Nephron (organoid): ENCODE data around the gene ANKHD1.

Experiments used
- H3K27ac Mint-ChIP-seq, 3 experiments: 2 replicates each; pipeline ENCODE4 v1.8.0; 2020; ENCODE audit warnings: mixed read lengths in 3 of 3, mild to moderate bottlenecking in 2 of 3, moderate library complexity in 1 of 3
- H3K27me3 Mint-ChIP-seq: 2 replicates; pipeline ENCODE4 v1.8.0; 2021; ENCODE audit warnings: low read depth, mild to moderate bottlenecking, moderate library complexity, mixed read lengths
- H3K36me3 Mint-ChIP-seq: 2 replicates; pipeline ENCODE4 v1.8.0; 2020; ENCODE audit warnings: low read depth, mixed read lengths
- H3K4me1 Mint-ChIP-seq: 2 replicates; pipeline ENCODE4 v1.8.0; 2020; ENCODE audit warnings: mixed read lengths
- H3K4me3 Mint-ChIP-seq, 3 experiments: 2 replicates each; pipeline ENCODE4 v1.8.0; 2020; ENCODE audit warnings: mild to moderate bottlenecking in 3 of 3, mixed read lengths in 3 of 3, moderate library complexity in 2 of 3
- H3K9me3 Mint-ChIP-seq: 2 replicates; pipeline ENCODE4 v1.8.0; 2020; ENCODE audit warnings: mixed read lengths
- TF ChIP-seq, protein P1 (sequence below), 3 experiments: fragments of 200-600 bp; sonication (generic); IDR thresholded peaks; one replicate each; pipeline ENCODE4 v1.5.0; 2021; ENCODE audit warnings: antibody characterized with exemption in 3 of 3; ENCODE audit not compliant: unreplicated experiment in 3 of 3

Gene ANKHD1

DNA sequence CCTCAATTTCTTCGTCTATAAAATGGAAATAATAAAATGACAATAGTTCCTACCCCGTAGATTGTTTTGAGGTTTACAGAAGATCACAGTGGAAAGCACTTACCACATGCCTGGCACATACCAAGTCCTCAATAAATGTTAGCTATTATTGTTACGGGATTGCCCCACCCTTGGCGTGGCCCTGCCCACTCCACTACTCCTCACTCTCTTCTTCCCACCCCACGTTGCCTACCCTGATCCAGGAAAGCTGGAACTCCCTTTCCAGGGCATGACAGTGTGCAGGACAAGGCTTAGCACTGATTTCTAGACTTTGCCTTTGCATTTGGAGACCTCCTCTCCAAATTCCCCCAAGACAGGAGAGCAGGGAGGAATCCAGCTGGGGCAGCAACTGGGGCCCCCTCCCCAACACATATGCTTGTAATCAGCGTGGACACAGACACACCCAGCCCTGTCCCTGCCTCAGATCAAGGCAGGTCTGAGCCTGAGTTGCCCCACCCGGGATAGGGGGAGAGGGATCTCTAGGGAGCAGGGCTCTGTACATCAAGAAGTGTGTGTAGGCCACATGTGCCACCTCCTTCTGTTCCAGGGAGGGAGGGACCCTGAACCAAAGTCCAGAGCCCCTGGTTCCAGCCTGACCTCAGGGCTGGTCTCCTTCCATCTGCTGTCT lies 34.9 kb upstream of the ANKHD1 start:
- peaks cover 3% of the 10 kb centered on the region for H3K27me3 Mint-ChIP-seq
- TF ChIP-seq, protein P1, sequence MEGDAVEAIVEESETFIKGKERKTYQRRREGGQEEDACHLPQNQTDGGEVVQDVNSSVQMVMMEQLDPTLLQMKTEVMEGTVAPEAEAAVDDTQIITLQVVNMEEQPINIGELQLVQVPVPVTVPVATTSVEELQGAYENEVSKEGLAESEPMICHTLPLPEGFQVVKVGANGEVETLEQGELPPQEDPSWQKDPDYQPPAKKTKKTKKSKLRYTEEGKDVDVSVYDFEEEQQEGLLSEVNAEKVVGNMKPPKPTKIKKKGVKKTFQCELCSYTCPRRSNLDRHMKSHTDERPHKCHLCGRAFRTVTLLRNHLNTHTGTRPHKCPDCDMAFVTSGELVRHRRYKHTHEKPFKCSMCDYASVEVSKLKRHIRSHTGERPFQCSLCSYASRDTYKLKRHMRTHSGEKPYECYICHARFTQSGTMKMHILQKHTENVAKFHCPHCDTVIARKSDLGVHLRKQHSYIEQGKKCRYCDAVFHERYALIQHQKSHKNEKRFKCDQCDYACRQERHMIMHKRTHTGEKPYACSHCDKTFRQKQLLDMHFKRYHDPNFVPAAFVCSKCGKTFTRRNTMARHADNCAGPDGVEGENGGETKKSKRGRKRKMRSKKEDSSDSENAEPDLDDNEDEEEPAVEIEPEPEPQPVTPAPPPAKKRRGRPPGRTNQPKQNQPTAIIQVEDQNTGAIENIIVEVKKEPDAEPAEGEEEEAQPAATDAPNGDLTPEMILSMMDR (IDR thresholded peaks at IDR 0.05; ENCODE audit: unreplicated experiment in 3 of 3): no peak

DNA sequence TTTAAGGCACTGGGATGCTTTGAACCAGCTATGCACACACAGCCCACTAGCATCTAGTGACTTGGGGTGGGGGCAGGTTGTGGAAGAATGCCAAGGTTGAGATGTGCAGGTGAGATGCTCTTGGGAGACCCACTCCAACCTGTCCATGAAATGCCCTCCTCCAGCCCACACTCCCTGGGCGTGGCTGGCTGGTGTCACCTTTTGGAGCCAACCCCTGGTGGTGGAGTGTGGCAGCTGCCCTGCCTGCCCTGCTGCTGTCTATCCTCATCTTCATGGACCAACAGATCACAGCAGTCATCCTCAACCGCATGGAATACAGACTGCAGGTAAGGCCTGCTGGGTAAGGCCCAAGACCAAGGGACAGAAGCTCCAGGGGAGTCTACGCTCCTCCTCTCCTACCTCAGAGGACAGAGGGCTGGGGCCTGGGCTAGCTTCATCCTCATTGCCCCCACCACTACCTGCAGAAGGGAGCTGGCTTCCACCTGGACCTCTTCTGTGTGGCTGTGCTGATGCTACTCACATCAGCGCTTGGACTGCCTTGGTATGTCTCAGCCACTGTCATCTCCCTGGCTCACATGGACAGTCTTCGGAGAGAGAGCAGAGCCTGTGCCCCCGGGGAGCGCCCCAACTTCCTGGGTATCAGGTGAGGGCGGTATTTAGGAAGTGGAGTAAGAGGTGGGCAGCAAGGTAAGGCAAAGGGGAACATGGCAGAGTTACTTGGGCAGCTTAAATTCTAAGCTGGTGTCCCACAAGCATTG lies 34.2 kb upstream of the ANKHD1 start:
- Mint-ChIP-seq H3K4me1 (no peaks in the 10 kb centered on the region), H3K27me3 (peaks cover 3% of the 10 kb centered on the region), H3K4me3 (no peak overlapping the region), H3K9me3 (no peaks in the 10 kb centered on the region), H3K36me3 (no peaks in the 10 kb centered on the region), H3K27ac (no peak overlapping the region)
- TF ChIP-seq, protein P1 (IDR thresholded peaks at IDR 0.05; ENCODE audit: unreplicated experiment in 3 of 3): no peak

More for the DNA sequence above, 34.9 kb upstream of the ANKHD1 start:
- Mint-ChIP-seq H3K27ac (no peak overlapping the region), H3K4me3 (no peak overlapping the region), H3K4me1 (no peaks in the 10 kb centered on the region), H3K9me3 (no peaks in the 10 kb centered on the region), H3K36me3 (no peaks in the 10 kb centered on the region)

DNA sequence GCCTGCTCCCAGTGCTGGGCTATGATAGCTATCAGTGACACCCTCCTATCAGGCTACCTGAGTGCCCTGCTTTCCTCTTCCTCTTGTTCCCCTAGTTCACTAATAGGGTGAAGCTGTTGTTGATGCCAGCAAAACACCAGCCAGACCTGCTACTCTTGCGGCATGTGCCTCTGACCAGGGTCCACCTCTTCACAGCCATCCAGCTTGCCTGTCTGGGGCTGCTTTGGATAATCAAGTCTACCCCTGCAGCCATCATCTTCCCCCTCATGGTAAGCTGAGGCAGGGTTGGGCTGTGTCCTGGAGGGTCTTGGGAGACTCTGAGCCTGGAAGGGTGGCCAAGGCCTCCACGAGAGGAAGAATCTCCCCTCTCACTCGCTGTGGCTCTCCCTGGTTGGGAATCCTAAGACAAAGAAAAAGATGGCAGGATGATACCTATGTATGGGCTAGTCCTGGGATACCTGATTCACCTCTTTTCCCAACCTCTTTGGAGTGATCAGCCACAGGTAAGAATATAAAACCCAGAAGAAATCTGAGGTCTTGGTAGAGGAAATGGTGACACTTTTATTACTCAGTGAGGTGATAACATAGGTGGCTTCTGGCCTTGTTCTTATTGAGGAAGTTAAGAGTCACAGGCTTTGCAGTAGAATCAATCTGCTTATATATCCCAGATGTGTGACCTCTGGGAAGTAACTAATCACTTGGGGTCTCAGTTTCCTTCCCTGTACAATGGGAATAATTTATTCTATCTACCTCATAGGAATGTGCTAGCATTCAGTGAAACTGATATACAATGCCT lies 30.1 kb upstream of the ANKHD1 start:
- no peaks in the 10 kb centered on the region for H3K36me3 Mint-ChIP-seq
- H3K27me3 Mint-ChIP-seq: peaks cover 3% of the 10 kb centered on the region
- H3K4me3 Mint-ChIP-seq: no peak overlapping the region
- no peak overlapping the region for H3K27ac Mint-ChIP-seq
- no peaks in the 10 kb centered on the region for H3K9me3 Mint-ChIP-seq
- no peaks in the 10 kb centered on the region for H3K4me1 Mint-ChIP-seq
- TF ChIP-seq, protein P1 (IDR thresholded peaks at IDR 0.05; ENCODE audit: unreplicated experiment in 3 of 3): no peak

DNA sequence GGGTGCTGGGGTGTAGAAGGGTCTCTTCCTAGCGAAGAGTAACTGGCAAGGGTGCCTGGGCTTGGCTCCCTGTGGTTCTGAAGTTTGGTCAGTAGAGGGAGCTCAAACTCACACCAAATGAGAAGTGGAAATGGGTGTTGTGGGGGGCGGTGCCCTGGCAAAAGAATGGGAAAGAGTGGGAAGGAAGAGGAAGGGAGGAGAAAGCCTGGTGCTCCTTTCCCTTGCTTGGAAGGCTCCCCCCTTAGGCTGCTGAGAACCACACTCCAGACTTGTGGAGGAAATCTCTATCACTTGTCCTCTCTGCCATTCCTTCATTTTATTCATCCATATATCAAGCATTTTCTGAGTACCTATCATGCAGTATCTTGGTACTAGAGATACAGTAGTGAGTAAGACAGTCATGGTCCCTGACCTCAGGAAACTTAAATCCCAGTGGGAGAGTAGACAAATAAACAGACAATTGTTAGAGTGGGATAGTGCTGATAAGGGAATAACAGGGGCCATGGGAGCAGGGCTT lies 28.6 kb upstream of the ANKHD1 start:
- Mint-ChIP-seq H3K27me3 (peaks cover 3% of the 10 kb centered on the region), H3K9me3 (no peaks in the 10 kb centered on the region), H3K36me3 (no peaks in the 10 kb centered on the region), H3K4me1 (no peaks in the 10 kb centered on the region), H3K4me3 (no peak overlapping the region), H3K27ac (no peak overlapping the region)
- TF ChIP-seq, protein P1 (IDR thresholded peaks at IDR 0.05; ENCODE audit: unreplicated experiment in 3 of 3): peak; percentile 73 to 78 (median 76)

DNA sequence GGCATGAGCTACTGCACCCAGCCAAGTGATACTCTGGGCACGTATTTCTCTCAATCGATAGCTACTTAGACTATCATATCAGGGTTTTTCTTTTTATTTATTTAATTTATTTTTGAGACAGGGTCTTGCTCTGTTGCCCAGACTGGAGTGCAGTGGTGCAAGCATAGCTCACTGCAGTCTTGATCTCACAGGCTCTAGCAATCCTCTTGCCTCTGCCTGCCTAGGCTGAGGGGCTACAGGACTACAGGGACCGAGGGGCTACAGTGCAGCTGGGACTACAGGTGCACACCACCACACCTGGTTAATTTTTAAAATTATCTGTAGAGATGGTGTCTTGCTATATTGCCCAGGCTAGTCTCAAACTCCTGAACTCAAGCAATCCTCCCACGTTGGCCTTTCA lies 20.3 kb upstream of the ANKHD1 start:
- Mint-ChIP-seq H3K27me3 (no peaks in the 10 kb centered on the region), H3K4me1 (no peaks in the 10 kb centered on the region), H3K4me3 (no peak overlapping the region), H3K9me3 (no peaks in the 10 kb centered on the region), H3K27ac (no peak overlapping the region), H3K36me3 (no peaks in the 10 kb centered on the region)
- TF ChIP-seq, protein P1 (IDR thresholded peaks at IDR 0.05; ENCODE audit: unreplicated experiment in 3 of 3): no peak
